H1 (cell line): ENCODE results near the gene ZNF273.

Experiments
- CHD2 ChIP-seq: IDR thresholded peaks from 2 replicates; pipeline ENCODE4 v1.6.1; 2012; ENCODE audit warnings: low read length, improper control_type of control experiment
- GTF2F1 ChIP-seq: IDR thresholded peaks from 2 replicates; pipeline ENCODE4 v1.6.1; 2012; ENCODE audit warnings: low read depth, low read length, improper control_type of control experiment, borderline replicate concordance
- JUN ChIP-seq: IDR thresholded peaks from 2 replicates; pipeline ENCODE4 v1.6.1; 2011; ENCODE audit warnings: low read depth, mild to moderate bottlenecking, improper control_type of control experiment, low read length
- POLR2A ChIP-seq, 2 experiments: IDR thresholded peaks; 1 replicate in 1 of 2; 2 replicates in 1 of 2; pipeline ENCODE4 v1.6.1; 2011; ENCODE audit warnings: low read depth in 2 of 2, low read length in 2 of 2, mild to moderate bottlenecking in 2 of 2; ENCODE audit errors: control extremely low read depth in 1 of 2
- POLR2AphosphoS5 ChIP-seq: IDR thresholded peaks from 2 replicates; pipeline ENCODE4 v1.6.1; 2011; ENCODE audit warnings: low read depth, low read length
- RAD21 ChIP-seq, 2 experiments: IDR thresholded peaks in 1 of 2; conservative IDR thresholded peaks in 1 of 2; 2 replicates each; pipeline ENCODE4 v1.6.1; 2011; ENCODE audit warnings: low read depth in 2 of 2, low read length in 2 of 2, improper control_type of control experiment in 1 of 2, inconsistent platforms in 1 of 2, mild to moderate bottlenecking in 1 of 2, moderate library complexity in 1 of 2
- RFX5 ChIP-seq: IDR thresholded peaks from 2 replicates; pipeline ENCODE4 v1.6.1; 2011; ENCODE audit warnings: low read depth, low read length, improper control_type of control experiment, borderline replicate concordance
- RNF2 ChIP-seq: fragments of 200-900, 300-1000 bp; sonication (generic); IDR thresholded peaks from 2 replicates; pipeline ENCODE4 v1.7.1; 2016; ENCODE audit warnings: borderline replicate concordance, low read depth, mild to moderate bottlenecking, antibody characterized with exemption, low read length; ENCODE audit not compliant: poor library complexity, severe bottlenecking; ENCODE audit errors: missing control alignments
- RXRA ChIP-seq: IDR thresholded peaks from 2 replicates; pipeline ENCODE4 v1.6.1; 2011; ENCODE audit warnings: low read depth, mild to moderate bottlenecking, low read length, moderate library complexity; ENCODE audit not compliant: insufficient read depth
- SP1 ChIP-seq: IDR thresholded peaks from 2 replicates; pipeline ENCODE4 v1.6.1; 2011; ENCODE audit warnings: low read depth, low read length
- YY1 ChIP-seq: IDR thresholded peaks from 2 replicates; pipeline ENCODE4 v1.6.1; 2011; ENCODE audit warnings: low read depth, mild to moderate bottlenecking, low read length
- TF ChIP-seq, protein P1 (sequence below), 3 experiments: IDR thresholded peaks; 1 replicate in 2 of 3; 2 replicates in 1 of 3; pipeline versions ENCODE4 v1.5.1 to v1.6.1; 2011; ENCODE audit warnings: low read length in 3 of 3, mild to moderate bottlenecking in 3 of 3, inconsistent platforms in 2 of 3, low read depth in 1 of 3, moderate library complexity in 1 of 3; ENCODE audit not compliant: insufficient read depth in 1 of 3; ENCODE audit errors: control extremely low read depth in 1 of 3

DNA sequence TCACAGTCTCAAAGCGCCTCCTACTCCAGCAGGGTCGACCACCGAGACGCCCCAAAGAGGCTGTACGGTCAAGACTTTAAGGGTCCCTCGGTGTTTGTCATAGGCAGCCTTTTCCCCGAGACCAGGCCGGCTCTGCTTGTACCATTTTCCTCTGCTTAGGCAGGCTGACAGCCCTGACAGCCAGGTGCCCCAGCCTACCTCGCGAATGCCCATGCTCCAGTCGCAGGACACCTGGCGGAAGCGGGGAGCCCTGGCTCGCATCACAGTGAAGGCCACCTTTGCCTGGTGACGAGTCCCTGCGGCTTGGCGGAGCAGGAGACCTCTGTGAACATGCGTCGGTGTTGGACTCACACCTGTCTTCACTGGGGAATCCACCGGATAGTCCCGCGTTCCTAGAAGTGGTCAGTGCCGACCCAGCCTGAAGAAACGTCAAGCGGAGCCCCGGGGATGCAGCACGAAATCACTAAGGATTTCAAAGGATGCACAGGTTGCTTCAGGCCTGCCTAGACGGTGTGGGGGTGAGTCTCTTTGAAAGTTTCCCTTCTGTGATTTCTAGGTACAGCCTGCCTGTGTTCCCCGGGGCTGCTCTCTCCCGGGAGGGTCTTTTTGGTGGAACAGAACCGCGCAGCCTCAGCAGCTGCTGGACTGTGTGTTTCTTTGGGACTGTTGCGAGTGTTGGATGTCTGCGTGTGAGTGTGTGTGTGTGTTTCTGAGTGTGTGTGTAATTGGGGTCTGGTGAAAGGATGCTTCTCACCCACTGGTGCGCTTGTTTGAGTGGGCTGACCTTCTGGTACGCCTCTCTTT, 30.5 kb upstream of the ZNF273 start:
- no peak for TF ChIP-seq RXRA
- no peak for TF ChIP-seq JUN
- TF ChIP-seq YY1 = no peak
- TF ChIP-seq, protein P1, sequence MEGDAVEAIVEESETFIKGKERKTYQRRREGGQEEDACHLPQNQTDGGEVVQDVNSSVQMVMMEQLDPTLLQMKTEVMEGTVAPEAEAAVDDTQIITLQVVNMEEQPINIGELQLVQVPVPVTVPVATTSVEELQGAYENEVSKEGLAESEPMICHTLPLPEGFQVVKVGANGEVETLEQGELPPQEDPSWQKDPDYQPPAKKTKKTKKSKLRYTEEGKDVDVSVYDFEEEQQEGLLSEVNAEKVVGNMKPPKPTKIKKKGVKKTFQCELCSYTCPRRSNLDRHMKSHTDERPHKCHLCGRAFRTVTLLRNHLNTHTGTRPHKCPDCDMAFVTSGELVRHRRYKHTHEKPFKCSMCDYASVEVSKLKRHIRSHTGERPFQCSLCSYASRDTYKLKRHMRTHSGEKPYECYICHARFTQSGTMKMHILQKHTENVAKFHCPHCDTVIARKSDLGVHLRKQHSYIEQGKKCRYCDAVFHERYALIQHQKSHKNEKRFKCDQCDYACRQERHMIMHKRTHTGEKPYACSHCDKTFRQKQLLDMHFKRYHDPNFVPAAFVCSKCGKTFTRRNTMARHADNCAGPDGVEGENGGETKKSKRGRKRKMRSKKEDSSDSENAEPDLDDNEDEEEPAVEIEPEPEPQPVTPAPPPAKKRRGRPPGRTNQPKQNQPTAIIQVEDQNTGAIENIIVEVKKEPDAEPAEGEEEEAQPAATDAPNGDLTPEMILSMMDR (IDR thresholded peaks at IDR 0.05; ENCODE audit: control extremely low read depth in 1 of 3, insufficient read depth in 1 of 3, low read depth in 1 of 3, low read length in 3 of 3) = no peak
- no peak for TF ChIP-seq CHD2
- no peak for TF ChIP-seq RFX5
- no peak for TF ChIP-seq RNF2
- no peak for TF ChIP-seq SP1
- no peak for TF ChIP-seq POLR2AphosphoS5
- TF ChIP-seq RAD21 (IDR thresholded peaks at IDR 0.05 in 1 of 2, conservative IDR thresholded peaks at IDR 0.05 in 1 of 2; ENCODE audit: low read depth in 2 of 2, low read length in 2 of 2) = no peak
- no peak for TF ChIP-seq POLR2A (IDR thresholded peaks at IDR 0.05; ENCODE audit: control extremely low read depth in 1 of 2, low read depth in 2 of 2, low read length in 2 of 2)
- TF ChIP-seq GTF2F1 = no peak
